GM21447 (cell line): Measurements from ENCODE around the gene DUSP21.
"Not testable (repeated sequence)": the region's sequence is repeated elsewhere in the genome, so short reads cannot be mapped to it uniquely, and the experiment has no call there.

Source experiments
- ATAC-seq: cut with Tn5 transposase; IDR thresholded peaks from one replicate; pipeline ENCODE4 v1.9.1; 2021; ENCODE audit not compliant: unreplicated experiment

The DUSP21 gene

GRCh38 chrX:44875185-44875489 lies 31.3 kb downstream of the DUSP21 start:
- ATAC-seq = no peak

- no peak for ATAC-seq
Measured at GRCh38 chrX:44876086-44876485, 32.3 kb downstream of the DUSP21 start.

GRCh38 chrX:44876767-44877166 lies 32.9 kb downstream of the DUSP21 start:
- ATAC-seq = no peak

- no peak for ATAC-seq
Measured at GRCh38 chrX:44878780-44879179, 35.0 kb downstream of the DUSP21 start.

- no peak for ATAC-seq
Measured at GRCh38 chrX:44881549-44881948, 37.7 kb downstream of the DUSP21 start.

- no peak for ATAC-seq
Measured at GRCh38 chrX:44882635-44883034, 38.8 kb downstream of the DUSP21 start.

- no peak for ATAC-seq
Measured at GRCh38 chrX:44884944-44885343, 41.1 kb downstream of the DUSP21 start.

- no peak for ATAC-seq
Measured at GRCh38 chrX:44889824-44890223, 46.0 kb downstream of the DUSP21 start.

- ATAC-seq = no peak
Measured at GRCh38 chrX:44890247-44890646, 46.4 kb downstream of the DUSP21 start.

- ATAC-seq = not testable (repeated sequence)
Measured at GRCh38 chrX:44890687-44891086, 46.9 kb downstream of the DUSP21 start.

- no peak for ATAC-seq
Measured at GRCh38 chrX:44891642-44892041, 47.8 kb downstream of the DUSP21 start.
